Measurements from ENCODE around the gene CRYZL1. TPM values are rescaled to one million over a fixed set of nuclear protein-coding genes. Genes with fewer than 3 reads are reported as not detected.

CRYZL1 gene
- total RNA-seq, 1 donor from 2014 or later: 34.6 TPM

DNA sequence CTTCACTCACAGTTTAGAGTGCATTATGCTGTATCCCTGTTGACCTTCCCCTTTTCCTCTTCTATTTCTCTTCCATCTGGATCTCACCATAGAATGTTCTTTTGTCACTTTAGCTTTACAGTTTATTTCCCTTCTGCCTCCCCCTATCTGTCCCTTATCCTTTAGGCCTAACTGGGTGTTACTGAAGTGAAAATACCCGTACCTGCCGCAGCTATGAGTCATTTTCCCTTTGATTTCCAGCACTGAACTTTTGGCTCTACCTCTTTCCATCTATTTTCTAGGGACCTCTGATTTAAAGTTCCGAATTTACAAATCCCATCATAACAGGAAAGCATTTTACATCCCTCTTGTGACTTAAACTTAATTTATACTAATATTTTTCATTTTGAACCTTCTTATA lies 20.5 kb upstream of the CRYZL1 start:
- intact Hi-C loops (cut with micrococcal nuclease): loop anchor here (5.0 kb wide), 1 partner anchor 230 kb away; no protein-coding TSS in a partner anchor

DNA sequence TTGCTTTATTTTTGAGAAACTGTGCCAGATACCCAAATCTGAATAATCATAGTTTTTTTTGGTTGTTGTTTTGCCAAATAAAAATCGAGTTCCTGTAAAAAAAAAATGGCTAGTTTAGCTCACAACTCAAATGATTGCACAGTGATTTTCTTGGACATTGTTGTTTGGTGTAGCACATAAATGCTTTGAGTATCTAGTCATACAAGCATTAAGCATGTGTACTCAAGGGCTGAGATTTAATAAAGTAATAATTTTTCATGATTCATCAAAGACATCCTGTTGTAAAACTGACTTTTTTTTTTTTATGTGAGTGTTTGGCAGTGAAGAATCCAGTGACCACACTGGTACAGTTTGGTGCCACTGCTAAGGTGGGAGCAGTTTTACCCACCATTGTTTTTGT lies 19.6 kb upstream of the CRYZL1 start:
- intact Hi-C loops (cut with micrococcal nuclease): loop anchor here (5.0 kb wide), 1 partner anchor 231 kb away; no protein-coding TSS in a partner anchor

- intact Hi-C loops (cut with micrococcal nuclease): loop anchor here (5.0 kb wide), 1 partner anchor 232 kb away; no protein-coding TSS in a partner anchor
These were observed 18.9 kb upstream of the CRYZL1 start for GRCh38 chr21:33660406-33660805.

GRCh38 chr21:33659568-33659949 lies 18.0 kb upstream of the CRYZL1 start:
- intact Hi-C loops (cut with micrococcal nuclease): no loop called here

DNA sequence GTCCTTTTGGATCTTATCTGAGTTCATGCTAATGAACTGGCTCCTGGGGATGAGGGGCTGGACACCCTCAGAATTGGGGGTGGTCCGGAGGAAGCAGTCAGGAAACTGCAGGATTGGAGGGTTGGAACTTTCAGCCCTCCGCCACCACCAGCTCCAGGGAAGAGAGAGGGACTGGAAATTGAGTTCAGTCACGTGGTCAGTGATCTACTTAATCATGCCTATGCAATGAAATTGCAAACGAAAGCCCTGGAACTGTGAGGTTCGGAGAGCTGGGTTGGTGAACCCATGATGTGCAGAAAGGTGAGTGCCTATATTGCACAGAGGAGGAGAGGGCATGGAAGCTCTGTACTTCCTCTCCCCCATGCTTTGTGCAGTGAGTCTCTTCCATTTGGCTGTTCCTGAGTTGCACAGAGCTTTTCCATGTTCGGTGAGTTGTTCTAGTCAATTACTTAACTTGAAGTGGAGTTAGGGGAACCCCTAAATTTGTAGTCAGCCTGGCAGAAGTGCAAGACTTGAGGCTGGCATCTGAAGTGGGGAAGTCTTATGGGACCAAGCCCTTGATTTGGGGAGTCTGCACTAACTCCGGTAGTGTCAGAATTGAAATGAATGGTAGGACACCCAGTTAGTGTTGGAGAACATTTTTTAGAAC lies 17.5 kb upstream of the CRYZL1 start:
- intact Hi-C loops (cut with micrococcal nuclease): no loop called here

GRCh38 chr21:33657124-33657820 lies 15.7 kb upstream of the CRYZL1 start:
- intact Hi-C loops (cut with micrococcal nuclease): no loop called here

DNA sequence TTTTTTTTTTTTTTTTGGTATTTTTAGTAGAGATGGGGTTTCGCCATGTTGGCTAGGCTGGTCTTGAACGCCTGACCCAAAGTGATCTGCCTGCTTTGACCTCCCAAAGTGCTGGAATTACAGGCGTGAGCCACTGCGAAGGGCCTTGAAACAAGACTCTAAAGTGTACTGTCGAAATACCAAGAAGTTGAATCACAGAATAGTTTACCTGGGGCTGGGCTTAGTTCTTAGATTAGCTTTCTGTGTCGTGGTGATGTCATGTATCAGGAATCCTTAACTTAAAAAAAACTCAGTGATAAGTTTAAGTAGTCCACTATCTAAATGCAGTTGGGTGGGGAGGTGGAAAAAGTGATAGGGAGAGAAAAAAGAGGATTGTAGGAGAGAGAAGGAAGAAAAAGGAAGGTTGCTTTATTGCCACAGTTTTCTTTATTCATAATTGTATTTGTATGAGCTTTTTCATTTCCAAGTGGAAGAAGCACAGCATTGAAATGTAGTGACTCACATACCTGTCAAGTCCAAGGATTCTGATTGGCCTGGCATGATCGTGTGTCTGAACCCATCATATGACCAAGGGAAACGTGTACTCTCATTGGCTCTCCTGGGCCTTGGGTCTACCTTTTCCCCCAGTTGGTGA lies 14.2 kb upstream of the CRYZL1 start:
- intact Hi-C loops (cut with micrococcal nuclease): no loop called here

DNA sequence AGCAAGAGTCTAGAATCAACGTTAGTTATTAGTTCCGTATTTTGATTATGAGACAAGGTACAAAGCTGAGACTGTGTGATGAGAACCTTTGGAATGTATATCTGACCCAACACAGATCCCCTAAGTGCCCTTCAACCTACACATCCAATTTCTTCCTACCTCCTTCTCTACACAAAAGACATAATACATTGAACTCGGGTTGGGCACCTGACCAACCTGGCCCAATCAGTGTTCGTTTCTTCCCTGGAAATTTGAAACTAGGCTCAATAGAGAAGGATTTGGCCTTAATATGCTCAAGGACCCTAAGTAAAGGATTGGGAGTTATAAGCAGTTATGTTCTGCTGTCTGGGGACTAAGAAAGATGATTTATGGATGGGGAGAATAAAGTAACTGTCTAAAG lies 12.9 kb upstream of the CRYZL1 start:
- intact Hi-C loops (cut with micrococcal nuclease): no loop called here

DNA sequence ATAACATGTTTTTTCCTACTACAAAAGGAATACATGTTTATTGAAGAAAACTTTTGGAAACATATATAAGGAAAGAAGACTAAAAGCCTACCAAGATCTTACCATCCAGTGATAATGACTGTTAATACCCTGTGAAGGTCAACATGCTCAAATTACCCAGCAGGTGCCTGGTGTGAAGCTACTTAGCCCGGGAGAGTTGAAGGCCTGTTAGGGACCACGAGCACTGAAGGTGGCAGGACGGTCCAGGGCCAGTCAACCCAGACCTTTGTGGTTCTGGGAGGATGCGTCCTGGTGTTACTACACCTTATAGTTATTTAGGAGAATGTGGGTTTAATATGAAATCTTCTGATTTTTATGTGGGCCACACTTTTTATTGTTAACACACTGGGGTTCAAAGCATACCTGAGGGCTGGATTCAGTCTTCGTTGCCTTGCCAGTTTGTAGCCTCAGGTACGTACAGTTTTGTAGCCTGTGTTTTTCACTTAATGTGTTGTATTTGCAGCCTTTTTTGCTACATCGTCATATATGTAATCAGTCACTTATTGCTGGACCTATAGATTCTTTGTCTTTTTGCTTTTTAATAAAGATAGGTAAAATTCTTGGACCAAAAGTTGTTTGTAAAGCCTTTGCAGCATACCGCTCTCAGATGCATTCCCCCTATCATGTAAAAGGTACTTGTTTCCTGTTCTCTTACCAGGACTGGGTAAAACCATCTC lies 10.6 kb upstream of the CRYZL1 start:
- intact Hi-C loops (cut with micrococcal nuclease): no loop called here

GRCh38 chr21:33650929-33651509 lies 9.5 kb upstream of the CRYZL1 start:
- intact Hi-C loops (cut with micrococcal nuclease): no loop called here

DNA sequence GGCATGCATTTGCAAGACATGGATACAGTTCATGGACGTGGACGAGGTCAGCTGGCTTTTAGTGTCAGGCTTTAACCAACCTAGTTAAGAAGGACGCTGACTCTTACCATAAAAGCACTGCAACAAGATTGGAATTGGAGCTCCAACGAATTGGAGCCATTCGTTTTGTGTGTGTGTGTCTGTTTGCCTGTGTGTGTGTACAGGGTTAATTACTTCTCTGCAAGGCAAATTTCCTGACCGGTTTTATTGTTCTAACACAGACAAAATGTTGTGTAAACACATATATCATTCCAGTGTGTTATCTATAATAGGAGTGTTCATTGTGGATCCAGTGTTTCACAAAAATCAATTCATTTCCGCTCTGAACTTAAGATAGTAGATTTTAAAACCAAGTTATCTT lies 8.7 kb upstream of the CRYZL1 start:
- intact Hi-C loops (cut with micrococcal nuclease): no loop called here

- intact Hi-C loops (cut with micrococcal nuclease): no loop called here
These were observed 7.0 kb upstream of the CRYZL1 start for GRCh38 chr21:33648555-33648954.

- intact Hi-C loops (cut with micrococcal nuclease): no loop called here
These were observed 6.0 kb upstream of the CRYZL1 start for GRCh38 chr21:33647587-33647986.

DNA sequence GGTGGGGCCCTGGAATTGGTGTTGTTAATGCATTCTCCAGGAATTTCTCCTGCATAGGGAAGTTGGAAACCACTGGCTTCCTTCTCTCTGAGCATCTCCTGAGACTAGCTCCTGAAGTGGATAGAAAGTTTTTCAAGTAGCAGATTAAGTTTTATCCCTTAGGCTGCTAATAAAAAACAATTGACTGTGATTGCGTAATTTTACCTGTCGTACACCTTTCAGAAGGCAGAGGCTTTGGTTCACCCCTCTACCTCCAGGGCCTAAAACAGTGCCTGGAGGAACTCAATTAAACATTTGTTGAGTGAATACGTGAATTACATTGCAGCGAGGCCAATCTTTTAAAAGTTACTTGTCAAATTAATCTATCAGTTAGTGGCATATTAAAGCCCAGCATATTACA lies 4.2 kb upstream of the CRYZL1 start:
- intact Hi-C loops (cut with micrococcal nuclease): no loop called here

- intact Hi-C loops (cut with micrococcal nuclease): loop anchor here (5.0 kb wide), 4 partner anchors 388 to 1912 kb away; partner anchors contain the start of gene SCAF4
These were observed 3.0 kb upstream of the CRYZL1 start for GRCh38 chr21:33644383-33645074.

- intact Hi-C loops (cut with micrococcal nuclease): loop anchor here (2.0 to 5.0 kb wide), 7 partner anchors 335 to 1911 kb away; partner anchors contain the start of genes MIS18A and SCAF4
These were observed 2.2 kb upstream of the CRYZL1 start for GRCh38 chr21:33643658-33644311.

- intact Hi-C loops (cut with micrococcal nuclease): loop anchor here (1.0 to 5.0 kb wide), 16 partner anchors 55 to 1911 kb away; partner anchors contain the start of genes ATP5PO, CFAP298, DONSON and GART
These were observed 1.5 kb upstream of the CRYZL1 start for GRCh38 chr21:33642896-33643657.

GRCh38 chr21:33642027-33642895 lies 720 bp upstream of the CRYZL1 start, which contains the start of gene ITSN1:
Gene ITSN1, plus strand, starts transcription at chr21:33642501. Its CDS starts 76,328 bp downstream, at chr21:33718829.
- intact Hi-C loops (cut with micrococcal nuclease): loop anchor here (1.0 to 5.0 kb wide), 16 partner anchors 54 to 1910 kb away; partner anchors contain the start of genes ATP5PO, CFAP298, DONSON and GART
